ENCODE measurements around the gene TUBG2.
A peak's percentile ranks its signal among the peaks of the same experiment; 100 is the strongest.

Gene TUBG2

GRCh38 chr17:42697108-42697811 lies 38.2 kb downstream of the TUBG2 start:
- DNase-seq (ENCODE audit: low spot score) = no peak

- peak; percentile 92 for DNase-seq (ENCODE audit: low spot score)
Observed at GRCh38 chr17:42698736-42699414, 39.8 kb downstream of the TUBG2 start.

- DNase-seq (ENCODE audit: low spot score) = no peak
Observed at GRCh38 chr17:42699415-42699740, 40.3 kb downstream of the TUBG2 start.

DNA sequence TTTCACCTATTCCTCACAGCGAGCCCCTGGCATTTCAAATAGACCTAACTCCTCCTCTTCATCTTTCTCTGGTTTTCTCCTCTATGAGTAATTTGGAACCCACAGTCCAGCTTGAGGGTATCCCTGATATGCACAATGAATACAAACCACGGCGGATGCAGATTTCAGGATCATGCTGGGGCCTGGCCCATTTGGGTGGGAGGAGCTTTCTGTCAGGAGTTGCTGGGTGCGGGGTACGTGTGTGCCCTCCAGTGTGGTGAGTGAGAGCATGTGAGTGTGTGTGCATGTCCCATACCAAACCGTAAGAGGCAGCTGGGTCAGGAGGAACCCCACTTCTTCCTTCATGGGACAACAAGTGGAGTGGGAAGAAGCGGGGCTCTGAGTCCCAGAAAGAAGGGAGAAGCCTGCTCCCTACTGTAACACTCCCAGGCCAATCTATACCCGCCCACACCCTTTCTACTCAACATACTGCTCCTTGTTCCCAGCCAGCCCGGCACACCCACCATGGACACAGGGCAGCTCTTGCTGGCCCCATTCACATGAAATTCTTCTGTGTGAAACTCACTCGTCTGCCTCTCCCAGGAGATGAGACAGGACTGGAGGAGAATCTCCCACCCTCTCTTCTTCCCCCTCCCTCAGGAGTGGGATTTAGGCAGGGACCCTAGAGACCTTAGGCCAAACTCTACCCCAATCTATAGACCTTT lies 41.7 kb downstream of the TUBG2 start:
- DNase-seq (ENCODE audit: low spot score) = no peak

DNA sequence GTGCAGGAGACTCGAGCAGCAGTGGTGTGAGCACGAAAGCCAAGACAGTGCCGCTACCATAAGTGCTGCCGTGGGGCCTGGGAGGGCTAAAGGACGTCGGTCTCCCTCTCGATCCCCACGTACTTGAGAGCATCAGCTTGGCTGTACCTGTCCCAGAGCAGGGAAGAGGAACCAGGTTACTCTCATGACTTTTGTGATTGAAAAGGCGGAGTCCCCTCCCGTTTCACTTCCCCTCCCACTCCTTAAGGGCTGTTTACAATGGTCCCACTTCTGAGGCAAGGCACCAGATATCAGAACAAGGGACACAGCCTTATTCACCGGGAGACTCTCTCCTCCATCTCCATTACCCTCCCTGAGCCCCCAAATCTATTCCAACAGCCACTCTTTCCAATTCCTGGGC lies 43.4 kb downstream of the TUBG2 start:
- no peak for DNase-seq (ENCODE audit: low spot score)

DNA sequence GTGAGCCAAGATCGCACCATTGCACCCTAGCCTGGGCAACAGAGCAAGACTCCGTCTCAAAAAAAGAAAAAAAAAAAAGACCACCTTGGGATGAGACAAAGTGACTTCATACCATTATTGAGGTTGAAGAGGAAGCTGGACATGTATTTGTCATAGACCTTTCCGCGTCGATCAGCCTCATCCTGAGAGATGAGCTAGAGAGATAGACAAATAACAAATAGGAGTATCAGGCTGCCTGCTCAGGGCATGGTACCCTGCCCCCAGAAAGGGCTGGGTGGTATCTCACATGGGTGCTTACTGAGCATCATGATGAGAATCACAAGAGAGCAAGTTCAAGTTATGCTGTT lies 45.4 kb downstream of the TUBG2 start:
- no peak for DNase-seq (ENCODE audit: low spot score)

DNA sequence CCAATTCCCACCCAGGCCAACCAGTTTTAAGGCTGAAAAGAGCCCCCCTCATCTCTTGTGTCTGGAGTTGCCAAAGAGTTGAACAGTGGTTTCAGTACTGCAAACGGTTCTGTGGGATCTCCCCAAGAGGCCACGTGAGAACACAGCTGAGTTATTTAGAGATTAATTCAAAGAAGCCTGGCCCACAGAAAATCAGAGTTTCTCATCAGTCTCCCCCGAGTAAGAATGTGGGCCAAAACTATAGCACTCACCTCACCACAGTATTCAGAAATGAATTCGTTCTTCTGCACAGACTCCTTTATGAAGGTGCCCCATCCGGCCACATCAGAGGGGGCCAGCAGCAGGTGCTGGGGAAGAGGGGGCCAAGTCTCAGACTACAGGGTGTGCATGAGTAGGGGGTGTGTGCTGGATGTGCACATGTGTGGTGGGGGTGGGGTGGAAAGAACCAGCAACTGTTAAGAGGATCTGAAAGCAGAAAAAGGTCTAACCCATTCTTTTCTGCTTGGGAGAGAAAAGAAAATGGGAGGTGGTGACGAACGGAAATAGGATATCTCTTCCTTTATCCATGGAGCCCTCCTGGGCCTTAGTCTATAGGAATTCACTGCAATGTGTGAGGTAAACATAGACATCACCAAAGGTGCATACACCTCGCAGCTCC lies 45.9 kb downstream of the TUBG2 start:
- DNase-seq (ENCODE audit: low spot score) = no peak

- no peak for DNase-seq (ENCODE audit: low spot score)
Observed at GRCh38 chr17:42706732-42707131, 47.6 kb downstream of the TUBG2 start.

DNA sequence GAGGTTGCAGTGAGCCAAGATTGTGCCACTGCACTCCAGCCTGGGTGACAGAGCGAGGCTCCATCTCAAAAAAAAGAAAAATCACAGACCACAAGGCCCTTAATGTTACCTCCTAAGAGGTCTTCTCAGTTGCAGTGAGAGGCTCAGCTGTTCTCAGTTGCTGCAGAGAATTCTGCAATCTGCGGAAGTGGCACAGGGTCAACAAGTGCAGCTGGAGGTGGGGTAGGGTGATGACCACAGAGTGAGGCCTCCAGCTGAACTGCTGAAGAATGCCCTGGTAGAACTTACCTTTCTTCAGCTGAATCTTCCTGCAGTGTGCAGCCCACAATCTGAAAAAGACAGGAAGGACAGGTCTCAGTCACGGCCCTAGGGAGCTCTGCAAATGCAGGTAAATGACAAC lies 49.5 kb downstream of the TUBG2 start:
- DNase-seq (ENCODE audit: low spot score) = no peak

- no peak for DNase-seq (ENCODE audit: low spot score)
Observed at GRCh38 chr17:42709561-42709960, 50.5 kb downstream of the TUBG2 start.
